HCT116 (cell line): ENCODE results near the gene ANTXR2. TPM values are rescaled to one million over a fixed set of nuclear protein-coding genes. Genes with fewer than 3 reads are reported as not detected.

Experiments
- ATAC-seq: fragments of 200-7000 bp; cut with Tn5 transposase; 2 replicates; pipeline ENCODE4 v1.9.1; 2020; ENCODE audit warnings: mild to moderate bottlenecking, moderate library complexity
- BruUV-seq: library from RNA; stranded (reverse); fragments of 400-500 nt; replicated peaks from 2 replicates; lab custom pipeline; 2021; lab: Mats Ljungman, UMichigan
- CTCF ChIA-PET: fragments of 300-600 bp; sonication (Branson Sonifier 250); formaldehyde crosslinking; loops from one replicate; lab custom pipeline; 2021; ENCODE audit warnings: antibody characterized with exemption; lab: Charles Lee
- POLR2A ChIA-PET: fragments of 300-600, 350-600 bp; sonication (Branson Sonifier 250); formaldehyde crosslinking; loops from one replicate; lab custom pipeline; 2021; ENCODE audit warnings: antibody characterized with exemption; lab: Charles Lee
- RAD21 ChIA-PET, 2 experiments: fragments of 300-600 bp; sonication (Branson Sonifier 250); formaldehyde crosslinking; loops; one replicate each; lab custom pipeline; 2023; ENCODE audit warnings: low total read pairs in 2 of 2; ENCODE audit not compliant: uncharacterized antibody in 2 of 2, unreplicated experiment in 2 of 2, low non-redundant PET in 1 of 2; lab: Charles Lee
- DNase-seq: peaks from one replicate; pipeline ENCODE4 v3.0.0-alpha.2; 2010; ENCODE audit warnings: low read depth, low spot score
- H2AFZ ChIP-seq: fragments of 200-600 bp; shearing (Covaris generic), sonication (generic); 2 replicates; pipeline ENCODE4 v1.6.1; 2017; ENCODE audit warnings: low read depth, mixed run types, mixed read lengths, antibody characterized with exemption, low read length; ENCODE audit not compliant: poor library complexity, severe bottlenecking
- H3K27ac ChIP-seq: 2 replicates; pipeline ENCODE4 v1.5.1; 2012; ENCODE audit warnings: low read depth, low read length
- H3K27me3 ChIP-seq: fragments of 200-600 bp; sonication (generic); 2 replicates; pipeline ENCODE4 v1.6.1; 2016; ENCODE audit warnings: mixed run types, low read length, mixed read lengths; ENCODE audit not compliant: insufficient read depth
- H3K36me3 ChIP-seq, 2 experiments: fragments of 200-500 bp in 1 of 2; fragments of 200-600 bp in 1 of 2; sonication (Bioruptor generic) in 1 of 2; sonication (generic) in 1 of 2; 2 replicates each; pipeline versions ENCODE4 v1.5.1 to v1.6.1; 2014 to 2016; ENCODE audit warnings: low read length in 2 of 2, inconsistent platforms in 1 of 2, mixed read lengths in 1 of 2, mixed run types in 1 of 2; ENCODE audit not compliant: insufficient read depth in 2 of 2, control insufficient read depth in 1 of 2
- H3K4me1 ChIP-seq, 2 experiments: fragments of 200-600 bp in 1 of 2; sonication (generic) in 1 of 2; 2 replicates each; pipeline versions ENCODE4 v1.5.1 to v1.6.1; 2012 to 2017; ENCODE audit warnings: low read length in 2 of 2, inconsistent platforms in 1 of 2, mild to moderate bottlenecking in 1 of 2, mixed read lengths in 1 of 2, mixed run types in 1 of 2, moderate library complexity in 1 of 2; ENCODE audit not compliant: insufficient read depth in 2 of 2, control insufficient read depth in 1 of 2
- H3K4me2 ChIP-seq: fragments of 200-600 bp; sonication (generic); 2 replicates; pipeline ENCODE4 v1.6.1; 2017; ENCODE audit warnings: mixed run types, low read length, mixed read lengths
- H3K4me3 ChIP-seq, 2 experiments: fragments of 200-600 bp in 1 of 2; sonication (generic) in 1 of 2; replicated peaks in 1 of 2; 2 replicates each; pipeline ENCODE4 v1.5.1; 2011 to 2016; ENCODE audit warnings: low read length in 2 of 2, control low read depth in 1 of 2, low read depth in 1 of 2, mild to moderate bottlenecking in 1 of 2, mixed read lengths in 1 of 2, mixed run types in 1 of 2
- H3K79me2 ChIP-seq: fragments of 200-600 bp; sonication (generic); 2 replicates; pipeline ENCODE4 v1.6.1; 2017; ENCODE audit warnings: mild to moderate bottlenecking, mixed run types, low read length, moderate library complexity, mixed read lengths; ENCODE audit not compliant: insufficient read depth
- H3K9ac ChIP-seq: fragments of 200-600 bp; sonication (generic); 2 replicates; pipeline ENCODE4 v1.6.1; 2016; ENCODE audit warnings: low read length, mixed read lengths
- H3K9me2 ChIP-seq: fragments of 200-600 bp; sonication (generic), shearing (Covaris generic); 2 replicates; pipeline ENCODE4 v1.6.1; 2017; ENCODE audit warnings: mixed run types, mild to moderate bottlenecking, moderate library complexity; ENCODE audit not compliant: insufficient read depth
- H3K9me3 ChIP-seq, 2 experiments: fragments of 200-500 bp in 1 of 2; fragments of 200-600 bp in 1 of 2; sonication (Bioruptor generic) in 1 of 2; sonication (generic) in 1 of 2; 2 replicates each; pipeline ENCODE4 v1.6.1; 2014 to 2017; ENCODE audit warnings: low read length in 2 of 2, mixed read lengths in 2 of 2, inconsistent platforms in 1 of 2, low read depth in 1 of 2, mild to moderate bottlenecking in 1 of 2, mixed run types in 1 of 2, moderate library complexity in 1 of 2; ENCODE audit not compliant: control insufficient read depth in 1 of 2, insufficient read depth in 1 of 2
- H4K20me1 ChIP-seq: fragments of 200-600 bp; sonication (generic), shearing (Covaris generic); 2 replicates; pipeline ENCODE4 v1.6.1; 2017; ENCODE audit warnings: mixed run types, mild to moderate bottlenecking, moderate library complexity; ENCODE audit not compliant: insufficient read depth
- CBX3 ChIP-seq: IDR thresholded peaks from 2 replicates; pipeline ENCODE4 v1.6.1; 2012; ENCODE audit warnings: low read depth
- CEBPB ChIP-seq: IDR thresholded peaks from 2 replicates; pipeline ENCODE4 v1.6.1; 2012; ENCODE audit warnings: low read depth
- ELF1 ChIP-seq: IDR thresholded peaks from 2 replicates; pipeline ENCODE4 v1.6.1; 2012; ENCODE audit warnings: low read depth, borderline replicate concordance
- EZH2 ChIP-seq: fragments of 200-600 bp; sonication (generic); IDR thresholded peaks from 2 replicates; pipeline ENCODE4 v1.6.1; 2017; ENCODE audit warnings: antibody characterized with exemption, mixed run types
- EZH2phosphoT487 ChIP-seq: fragments of 200-600 bp; IDR thresholded peaks from 2 replicates; pipeline ENCODE4 v1.6.1; 2018; ENCODE audit warnings: antibody characterized with exemption, borderline replicate concordance
- JUND ChIP-seq: IDR thresholded peaks from 2 replicates; pipeline ENCODE4 v1.6.1; 2012
- RAD21 ChIP-seq: IDR thresholded peaks from 2 replicates; pipeline ENCODE4 v1.6.1; 2012; ENCODE audit warnings: low read depth, mild to moderate bottlenecking
- SRF ChIP-seq: IDR thresholded peaks from 2 replicates; pipeline ENCODE4 v1.6.1; 2012; ENCODE audit warnings: low read depth
- TCF7L2 ChIP-seq: IDR thresholded peaks from 2 replicates; pipeline ENCODE4 v1.7.0; 2011; ENCODE audit warnings: borderline replicate concordance, inconsistent platforms; ENCODE audit not compliant: insufficient read depth, insufficient read length; ENCODE audit errors: extremely low read depth
- YY1 ChIP-seq: IDR thresholded peaks from 2 replicates; pipeline ENCODE4 v1.6.1; 2011; ENCODE audit warnings: low read length, low read depth, moderate library complexity, mild to moderate bottlenecking; ENCODE audit not compliant: insufficient replicate concordance; ENCODE audit errors: extremely low read depth
- ZFX ChIP-seq: fragments of 450-650 bp; IDR thresholded peaks from 2 replicates; pipeline ENCODE4 v1.6.1; 2017
- ZNF274 ChIP-seq: fragments of 200-500 bp; sonication (Bioruptor generic); IDR thresholded peaks from 2 replicates; pipeline ENCODE4 v1.6.1; 2014; ENCODE audit warnings: mild to moderate bottlenecking, low read depth, low read length, inconsistent platforms
- intact Hi-C: fragments of 100-400 bp; cut with micrococcal nuclease; formaldehyde crosslinking; loops from 2 replicates; pipeline ENCODE4 v1.10.0; 2022
- total RNA-seq: library from RNA; stranded (reverse); gene quantifications from one replicate; pipeline ENCODE4 v1.2.1, GENCODE V29; 2021; ENCODE audit not compliant: unreplicated experiment
- TF ChIP-seq, protein P1 (sequence below), 3 experiments: fragments of 200-600 bp in 1 of 3; sonication (generic) in 1 of 3; IDR thresholded peaks in 2 of 3; conservative IDR thresholded peaks in 1 of 3; 2 replicates each; pipeline ENCODE4 v1.5.1; 2012 to 2017; ENCODE audit warnings: low read depth in 2 of 3, low read length in 2 of 3, antibody characterized with exemption in 1 of 3, borderline replicate concordance in 1 of 3, control low read depth in 1 of 3, mild to moderate bottlenecking in 1 of 3, mixed read lengths in 1 of 3, mixed run types in 1 of 3, moderate library complexity in 1 of 3; ENCODE audit not compliant: insufficient read depth in 1 of 3
- TF ChIP-seq, protein P2 (sequence below): IDR thresholded peaks from 2 replicates; pipeline ENCODE4 v1.6.1; 2011; ENCODE audit warnings: mild to moderate bottlenecking, low read length, moderate library complexity; ENCODE audit not compliant: insufficient replicate concordance; ENCODE audit errors: extremely low read depth
- TF ChIP-seq, protein P3 (sequence below): IDR thresholded peaks from 2 replicates; pipeline ENCODE4 v1.6.1; 2012

ANTXR2 gene
- total RNA-seq, 1 experiment from 2014 or later = 6.3 TPM

DNA sequence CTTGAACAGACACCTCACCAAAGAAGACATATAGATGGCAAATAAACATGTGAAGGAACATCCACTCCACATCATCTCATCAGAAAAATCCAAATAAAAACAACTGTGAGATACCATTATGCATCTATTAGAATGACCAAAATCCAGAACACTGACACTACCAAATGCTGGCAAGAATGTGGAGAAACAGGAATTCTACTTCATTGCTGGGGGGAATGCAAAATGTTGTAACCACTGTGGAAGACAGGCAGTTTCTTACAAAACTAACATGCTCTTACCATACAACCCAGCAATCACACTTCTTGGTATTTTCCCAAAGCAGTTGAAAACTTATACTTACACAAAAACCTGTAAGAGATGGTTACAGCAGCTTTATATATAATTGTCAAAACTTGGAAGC is 38.2 kb upstream of the ANTXR2 start:
- RAD21 ChIA-PET = no interaction called here
- H2AFZ ChIP-seq = no peak overlapping the region
- H3K4me1 ChIP-seq = peaks cover 6 to 12% of the 10 kb centered on the region in 2 experiments
- H3K9me2 ChIP-seq = no peaks in the 10 kb centered on the region
- ATAC-seq (no peak), DNase-seq (no peak)
- H3K27me3 ChIP-seq = no peaks in the 10 kb centered on the region
- H3K36me3 ChIP-seq = no peaks in the 10 kb centered on the region
- intact Hi-C loops = no loop called here
- CTCF ChIA-PET = no interaction called here
- no peak overlapping the region for H3K4me2 ChIP-seq
- TF ChIP-seq, protein P1, sequence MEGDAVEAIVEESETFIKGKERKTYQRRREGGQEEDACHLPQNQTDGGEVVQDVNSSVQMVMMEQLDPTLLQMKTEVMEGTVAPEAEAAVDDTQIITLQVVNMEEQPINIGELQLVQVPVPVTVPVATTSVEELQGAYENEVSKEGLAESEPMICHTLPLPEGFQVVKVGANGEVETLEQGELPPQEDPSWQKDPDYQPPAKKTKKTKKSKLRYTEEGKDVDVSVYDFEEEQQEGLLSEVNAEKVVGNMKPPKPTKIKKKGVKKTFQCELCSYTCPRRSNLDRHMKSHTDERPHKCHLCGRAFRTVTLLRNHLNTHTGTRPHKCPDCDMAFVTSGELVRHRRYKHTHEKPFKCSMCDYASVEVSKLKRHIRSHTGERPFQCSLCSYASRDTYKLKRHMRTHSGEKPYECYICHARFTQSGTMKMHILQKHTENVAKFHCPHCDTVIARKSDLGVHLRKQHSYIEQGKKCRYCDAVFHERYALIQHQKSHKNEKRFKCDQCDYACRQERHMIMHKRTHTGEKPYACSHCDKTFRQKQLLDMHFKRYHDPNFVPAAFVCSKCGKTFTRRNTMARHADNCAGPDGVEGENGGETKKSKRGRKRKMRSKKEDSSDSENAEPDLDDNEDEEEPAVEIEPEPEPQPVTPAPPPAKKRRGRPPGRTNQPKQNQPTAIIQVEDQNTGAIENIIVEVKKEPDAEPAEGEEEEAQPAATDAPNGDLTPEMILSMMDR (IDR thresholded peaks at IDR 0.05 in 2 of 3, conservative IDR thresholded peaks at IDR 0.05 in 1 of 3; ENCODE audit: borderline replicate concordance in 1 of 3, insufficient read depth in 1 of 3, low read depth in 2 of 3, low read length in 2 of 3) = no peak
- TF ChIP-seq, protein P2, sequence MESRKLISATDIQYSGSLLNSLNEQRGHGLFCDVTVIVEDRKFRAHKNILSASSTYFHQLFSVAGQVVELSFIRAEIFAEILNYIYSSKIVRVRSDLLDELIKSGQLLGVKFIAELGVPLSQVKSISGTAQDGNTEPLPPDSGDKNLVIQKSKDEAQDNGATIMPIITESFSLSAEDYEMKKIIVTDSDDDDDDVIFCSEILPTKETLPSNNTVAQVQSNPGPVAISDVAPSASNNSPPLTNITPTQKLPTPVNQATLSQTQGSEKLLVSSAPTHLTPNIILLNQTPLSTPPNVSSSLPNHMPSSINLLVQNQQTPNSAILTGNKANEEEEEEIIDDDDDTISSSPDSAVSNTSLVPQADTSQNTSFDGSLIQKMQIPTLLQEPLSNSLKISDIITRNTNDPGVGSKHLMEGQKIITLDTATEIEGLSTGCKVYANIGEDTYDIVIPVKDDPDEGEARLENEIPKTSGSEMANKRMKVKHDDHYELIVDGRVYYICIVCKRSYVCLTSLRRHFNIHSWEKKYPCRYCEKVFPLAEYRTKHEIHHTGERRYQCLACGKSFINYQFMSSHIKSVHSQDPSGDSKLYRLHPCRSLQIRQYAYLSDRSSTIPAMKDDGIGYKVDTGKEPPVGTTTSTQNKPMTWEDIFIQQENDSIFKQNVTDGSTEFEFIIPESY = no peak
- TF ChIP-seq EZH2phosphoT487 (no peak), RAD21 (no peak), JUND (no peak), EZH2 (no peak), ZFX (no peak), YY1 (no peak), SRF (no peak), ELF1 (no peak), CEBPB (no peak), TCF7L2 (no peak), CBX3 (no peak), ZNF274 (no peak)
- TF ChIP-seq, protein P3, sequence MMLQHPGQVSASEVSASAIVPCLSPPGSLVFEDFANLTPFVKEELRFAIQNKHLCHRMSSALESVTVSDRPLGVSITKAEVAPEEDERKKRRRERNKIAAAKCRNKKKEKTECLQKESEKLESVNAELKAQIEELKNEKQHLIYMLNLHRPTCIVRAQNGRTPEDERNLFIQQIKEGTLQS = no peak
- BruUV-seq = no TSS peak
- H3K9ac ChIP-seq = no peak overlapping the region
- no peaks in the 10 kb centered on the region for H4K20me1 ChIP-seq
- no peak overlapping the region for H3K4me3 ChIP-seq
- no peaks in the 10 kb centered on the region for H3K79me2 ChIP-seq
- POLR2A ChIA-PET = no interaction called here
- peaks cover 0 to 5% of the 10 kb centered on the region in 2 experiments; a peak in 1 of 4 replicates for H3K9me3 ChIP-seq
- H3K27ac ChIP-seq = no peak overlapping the region
